H9 (cell line): Measurements from ENCODE around the gene TENM3. TPM values are rescaled to one million over a fixed set of nuclear protein-coding genes. Genes with fewer than 3 reads are reported as not detected.

Experiments
- DNase-seq: peaks from one replicate; pipeline ENCODE4 v3.0.0-alpha.2; 2017
- H2AFZ ChIP-seq: one replicate; pipeline ENCODE4 v1.6.1; 2013; ENCODE audit warnings: mild to moderate bottlenecking, low read length, control low read depth, moderate library complexity
- H2AK5ac ChIP-seq: 2 replicates; pipeline ENCODE4 v1.6.1; 2013; ENCODE audit warnings: low read length, control low read depth, mixed read lengths; ENCODE audit not compliant: insufficient read length
- H2BK120ac ChIP-seq: one replicate; pipeline ENCODE4 v1.6.1; 2013; ENCODE audit warnings: low read depth, mild to moderate bottlenecking, low read length, control low read depth, inconsistent platforms; ENCODE audit not compliant: poor library complexity, severe bottlenecking
- H2BK12ac ChIP-seq: 2 replicates; pipeline ENCODE4 v1.6.1; 2013; ENCODE audit warnings: low read length, control low read depth, mixed read lengths, low read depth; ENCODE audit not compliant: insufficient read length
- H2BK15ac ChIP-seq: 2 replicates; pipeline ENCODE4 v1.6.1; 2013; ENCODE audit warnings: low read depth, low read length, control low read depth
- H2BK20ac ChIP-seq: one replicate; pipeline ENCODE4 v1.6.1; 2013; ENCODE audit warnings: low read depth, mild to moderate bottlenecking, low read length, control low read depth, inconsistent platforms; ENCODE audit not compliant: poor library complexity, severe bottlenecking
- H2BK5ac ChIP-seq: 2 replicates; pipeline ENCODE4 v1.6.1; 2013; ENCODE audit warnings: low read length, control low read depth, mixed read lengths; ENCODE audit not compliant: insufficient read length
- H3K14ac ChIP-seq: 2 replicates; pipeline ENCODE4 v1.6.1; 2013; ENCODE audit warnings: low read length, control low read depth; ENCODE audit not compliant: insufficient read depth
- H3K18ac ChIP-seq: 2 replicates; pipeline ENCODE4 v1.6.1; 2013; ENCODE audit warnings: low read depth, mild to moderate bottlenecking, mixed read lengths, low read length, control low read depth; ENCODE audit not compliant: insufficient read length
- H3K23ac ChIP-seq: 2 replicates; pipeline ENCODE4 v1.6.1; 2013; ENCODE audit warnings: low read length, control low read depth, mixed read lengths, low read depth; ENCODE audit not compliant: insufficient read length
- H3K23me2 ChIP-seq: 2 replicates; pipeline ENCODE4 v1.6.1; 2013; ENCODE audit warnings: low read depth, mild to moderate bottlenecking, mixed read lengths, low read length, control low read depth; ENCODE audit not compliant: insufficient read length, poor library complexity, severe bottlenecking
- H3K27ac ChIP-seq: 2 replicates; pipeline ENCODE4 v1.5.1; 2013; ENCODE audit warnings: low read length, control low read depth, mixed read lengths, low read depth; ENCODE audit not compliant: insufficient read length
- H3K27me3 ChIP-seq: 2 replicates; pipeline ENCODE4 v1.6.1; 2013; ENCODE audit warnings: low read length, control low read depth, inconsistent platforms; ENCODE audit not compliant: insufficient read depth
- H3K4ac ChIP-seq: 2 replicates; pipeline ENCODE4 v1.6.1; 2013; ENCODE audit warnings: low read depth, mild to moderate bottlenecking, control low read depth, inconsistent platforms, low read length, moderate library complexity
- H3K4me1 ChIP-seq: 2 replicates; pipeline ENCODE4 v1.6.1; 2013; ENCODE audit warnings: low read length, control low read depth, inconsistent platforms; ENCODE audit not compliant: insufficient read depth
- H3K4me2 ChIP-seq: 2 replicates; pipeline ENCODE4 v1.6.1; 2013; ENCODE audit warnings: low read length, control low read depth, mixed read lengths; ENCODE audit not compliant: insufficient read length, insufficient read depth
- H3K56ac ChIP-seq: 2 replicates; pipeline ENCODE4 v1.6.1; 2013; ENCODE audit warnings: low read depth, mild to moderate bottlenecking, mixed read lengths, low read length, control low read depth; ENCODE audit not compliant: insufficient read length
- H3K79me1 ChIP-seq: 2 replicates; pipeline ENCODE4 v1.6.1; 2013; ENCODE audit warnings: low read depth, mild to moderate bottlenecking, moderate library complexity, low read length, control low read depth, inconsistent platforms; ENCODE audit not compliant: insufficient read depth, poor library complexity, severe bottlenecking
- H3K79me2 ChIP-seq: 2 replicates; pipeline ENCODE4 v1.6.1; 2013; ENCODE audit warnings: low read length, control low read depth, inconsistent platforms; ENCODE audit not compliant: insufficient read depth
- H3K9ac ChIP-seq: 2 replicates; pipeline ENCODE4 v1.6.1; 2013; ENCODE audit warnings: low read length, control low read depth, mixed read lengths; ENCODE audit not compliant: insufficient read length; ENCODE audit errors: extremely low read depth
- H3K9me3 ChIP-seq: one replicate; pipeline ENCODE4 v1.6.1; 2013; ENCODE audit warnings: low read depth, low read length, inconsistent platforms; ENCODE audit not compliant: control insufficient read depth
- H3T11ph ChIP-seq: one replicate; pipeline ENCODE4 v1.6.1; 2013; ENCODE audit warnings: mild to moderate bottlenecking, low read length, control low read depth, inconsistent platforms
- H4K20me1 ChIP-seq: one replicate; pipeline ENCODE4 v1.6.1; 2013; ENCODE audit not compliant: control insufficient read depth, insufficient read length, insufficient read depth
- H4K5ac ChIP-seq: 2 replicates; pipeline ENCODE4 v1.6.1; 2013; ENCODE audit warnings: low read depth, mild to moderate bottlenecking, mixed read lengths, low read length, control low read depth; ENCODE audit not compliant: insufficient read length
- H4K8ac ChIP-seq: replicated peaks from 2 replicates; pipeline ENCODE4 v1.6.1; 2013; ENCODE audit warnings: low read length, control low read depth, mixed read lengths, low read depth; ENCODE audit not compliant: insufficient read length
- H4K91ac ChIP-seq: 2 replicates; pipeline ENCODE4 v1.6.1; 2013; ENCODE audit warnings: low read depth, mild to moderate bottlenecking, moderate library complexity, mixed read lengths, low read length, control low read depth; ENCODE audit not compliant: insufficient read length
- H3K27ac Mint-ChIP-seq, 3 experiments: 2 replicates in 2 of 3; 3 replicates in 1 of 3; pipeline ENCODE4 v1.8.0; 2020 to 2021; ENCODE audit warnings: mixed read lengths in 3 of 3, mild to moderate bottlenecking in 1 of 3, moderate library complexity in 1 of 3
- H3K27me3 Mint-ChIP-seq: 2 replicates; pipeline ENCODE4 v1.8.0; 2021; ENCODE audit warnings: low read depth, mild to moderate bottlenecking, moderate library complexity, mixed read lengths
- H3K36me3 Mint-ChIP-seq, 3 experiments: 2 replicates in 2 of 3; 3 replicates in 1 of 3; pipeline ENCODE4 v1.8.0; 2020 to 2021; ENCODE audit warnings: low read depth in 3 of 3, mixed read lengths in 3 of 3; ENCODE audit not compliant: insufficient read depth in 1 of 3
- H3K4me1 Mint-ChIP-seq, 2 experiments: 2 replicates each; pipeline ENCODE4 v1.8.0; 2020; ENCODE audit warnings: mixed read lengths in 2 of 2
- H3K4me3 Mint-ChIP-seq, 2 experiments: 2 replicates in 1 of 2; 3 replicates in 1 of 2; pipeline ENCODE4 v1.8.0; 2020 to 2021; ENCODE audit warnings: mild to moderate bottlenecking in 2 of 2, mixed read lengths in 2 of 2, moderate library complexity in 1 of 2
- H3K9me3 Mint-ChIP-seq, 2 experiments: 2 replicates in 1 of 2; 3 replicates in 1 of 2; pipeline ENCODE4 v1.8.0; 2020; ENCODE audit warnings: mild to moderate bottlenecking in 2 of 2, mixed read lengths in 2 of 2, moderate library complexity in 1 of 2
- WGBS: extraction: QIAGEN DNeasy Blood & Tissue Kit; methylation state at CpG from one replicate; pipeline ENCODE4 v1.1.7; 2013; ENCODE audit warnings: missing lambda C conversion rate, low lambda C conversion rate, mixed read lengths; ENCODE audit not compliant: insufficient read length; ENCODE audit errors: extremely low coverage; 5-methylcytosine and 5-hydroxymethylcytosine counted together
- total RNA-seq: library from RNA; stranded (reverse); gene quantifications from 2 replicates; pipeline ENCODE4 v1.2.1, GENCODE V29; 2021
- TF ChIP-seq, protein P1 (sequence below): fragments of 200-600 bp; sonication (generic); conservative IDR thresholded peaks from 3 replicates; pipeline ENCODE4 v1.8.0; 2021; ENCODE audit warnings: antibody characterized with exemption, mild to moderate bottlenecking

TENM3 gene
- total RNA-seq, 1 experiment from 2014 or later, result 49.6 TPM

DNA sequence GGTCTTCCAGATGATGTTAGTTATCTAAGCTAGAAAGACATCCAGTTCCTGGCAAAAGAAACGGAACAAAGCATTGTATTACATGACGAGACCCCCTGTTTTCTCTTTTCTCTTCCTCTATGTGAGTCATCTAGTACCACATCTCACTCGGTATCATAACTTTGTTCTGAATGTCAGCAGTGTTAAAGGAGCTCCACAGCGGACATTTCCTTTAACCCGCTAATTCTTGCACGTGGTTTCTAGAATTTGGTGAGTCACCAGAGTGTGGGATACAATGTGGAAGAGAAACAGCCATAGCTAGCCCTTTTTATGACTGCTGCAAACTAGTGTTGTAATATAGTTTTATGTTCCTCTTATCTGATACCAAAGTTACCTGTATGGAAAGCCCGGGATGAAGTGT lies 243.7 kb downstream of the TENM3 start:
- no peak overlapping the region for H2AFZ ChIP-seq
- H3K36me3 Mint-ChIP-seq, result peaks cover 11 to 34% (median 29%) of the 10 kb centered on the region in 3 experiments
- no peaks in the 10 kb centered on the region for H4K20me1 ChIP-seq
- no peak overlapping the region for H4K8ac ChIP-seq
- no peak overlapping the region for H3K4me2 ChIP-seq
- H3K27ac Mint-ChIP-seq, result no peak overlapping the region
- no peaks in the 10 kb centered on the region for H3K23me2 ChIP-seq
- H2BK15ac ChIP-seq, result no peak overlapping the region
- no peak overlapping the region for H3K4me3 Mint-ChIP-seq
- TF ChIP-seq, protein P1, sequence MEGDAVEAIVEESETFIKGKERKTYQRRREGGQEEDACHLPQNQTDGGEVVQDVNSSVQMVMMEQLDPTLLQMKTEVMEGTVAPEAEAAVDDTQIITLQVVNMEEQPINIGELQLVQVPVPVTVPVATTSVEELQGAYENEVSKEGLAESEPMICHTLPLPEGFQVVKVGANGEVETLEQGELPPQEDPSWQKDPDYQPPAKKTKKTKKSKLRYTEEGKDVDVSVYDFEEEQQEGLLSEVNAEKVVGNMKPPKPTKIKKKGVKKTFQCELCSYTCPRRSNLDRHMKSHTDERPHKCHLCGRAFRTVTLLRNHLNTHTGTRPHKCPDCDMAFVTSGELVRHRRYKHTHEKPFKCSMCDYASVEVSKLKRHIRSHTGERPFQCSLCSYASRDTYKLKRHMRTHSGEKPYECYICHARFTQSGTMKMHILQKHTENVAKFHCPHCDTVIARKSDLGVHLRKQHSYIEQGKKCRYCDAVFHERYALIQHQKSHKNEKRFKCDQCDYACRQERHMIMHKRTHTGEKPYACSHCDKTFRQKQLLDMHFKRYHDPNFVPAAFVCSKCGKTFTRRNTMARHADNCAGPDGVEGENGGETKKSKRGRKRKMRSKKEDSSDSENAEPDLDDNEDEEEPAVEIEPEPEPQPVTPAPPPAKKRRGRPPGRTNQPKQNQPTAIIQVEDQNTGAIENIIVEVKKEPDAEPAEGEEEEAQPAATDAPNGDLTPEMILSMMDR, result no peak
- H3K4me1 Mint-ChIP-seq, result peaks cover 14% of the 10 kb centered on the region in 2 experiments
- no peak overlapping the region for H2BK12ac ChIP-seq
- no peak overlapping the region for H3K18ac ChIP-seq
- peaks cover 7% of the 10 kb centered on the region for H3K9me3 ChIP-seq
- H4K91ac ChIP-seq, result no peak overlapping the region
- no CpG with 5 or more reads among the region's 7 CpGs for WGBS
- H3K56ac ChIP-seq, result no peak overlapping the region
- no peak overlapping the region for H2AK5ac ChIP-seq
- no peak overlapping the region for H2BK20ac ChIP-seq
- no peak overlapping the region for H2BK120ac ChIP-seq
- H3K4me1 ChIP-seq, result no peaks in the 10 kb centered on the region
- no peak overlapping the region for H2BK5ac ChIP-seq
- H3K27me3 Mint-ChIP-seq, result no peaks in the 10 kb centered on the region
- no peak overlapping the region for H3K9ac ChIP-seq
- no peak overlapping the region for H3K14ac ChIP-seq
- H3K79me1 ChIP-seq, result no peaks in the 10 kb centered on the region
- H3K4ac ChIP-seq, result no peak overlapping the region
- no peaks in the 10 kb centered on the region for H3K27me3 ChIP-seq
- peaks cover 10% of the 10 kb centered on the region; the same call in 1 of the 2 replicates for H3K79me2 ChIP-seq
- peaks cover 20 to 21% of the 10 kb centered on the region in 2 experiments; a peak in 4 of 5 replicates for H3K9me3 Mint-ChIP-seq
- DNase-seq, result no peak
- H3K23ac ChIP-seq, result no peak overlapping the region
- H4K5ac ChIP-seq, result no peak overlapping the region
- no peak overlapping the region for H3K27ac ChIP-seq
- H3T11ph ChIP-seq, result no peak overlapping the region
